HL-60 (cell line): ENCODE results near the gene DUSP1.
A peak's percentile ranks its signal among the peaks of the same experiment; 100 is the strongest.

Source experiments
- DNase-seq, 2 experiments: peaks; one replicate each; pipeline ENCODE4 v3.0.0-alpha.2; 2010 to 2020; ENCODE audit warnings: low read depth in 1 of 2, low spot score in 1 of 2
- H3K27ac ChIP-seq: fragments of 250-450 bp; sonication (Bioruptor Pico); replicated peaks from 2 replicates; pipeline ENCODE4 v1.5.1; 2020; ENCODE audit warnings: mild to moderate bottlenecking, moderate library complexity
- H3K27me3 ChIP-seq: fragments of 250-450 bp; sonication (Bioruptor Pico); 2 replicates; pipeline ENCODE4 v1.5.1; 2021; ENCODE audit warnings: mild to moderate bottlenecking, moderate library complexity; ENCODE audit not compliant: insufficient read depth, poor library complexity, severe bottlenecking
- H3K4me3 ChIP-seq: replicated peaks from 2 replicates; pipeline ENCODE4 v1.5.1; 2011; ENCODE audit warnings: mild to moderate bottlenecking, control low read depth, low read length; ENCODE audit not compliant: insufficient read depth
- CTCF ChIP-seq: IDR thresholded peaks from one replicate; pipeline ENCODE4 v1.5.1; 2011; ENCODE audit warnings: low read length, control low read depth, inconsistent platforms; ENCODE audit not compliant: insufficient read depth
- GABPA ChIP-seq: IDR thresholded peaks from 2 replicates; pipeline ENCODE4 v1.6.1; 2012; ENCODE audit warnings: low read depth
- POLR2AphosphoS5 ChIP-seq: IDR thresholded peaks from 2 replicates; pipeline ENCODE4 v1.6.1; 2012; ENCODE audit warnings: low read depth
- REST ChIP-seq: IDR thresholded peaks from 2 replicates; pipeline ENCODE4 v1.6.1; 2012; ENCODE audit warnings: low read depth; ENCODE audit not compliant: insufficient replicate concordance
- SPI1 ChIP-seq: IDR thresholded peaks from 2 replicates; pipeline ENCODE4 v1.6.1; 2012; ENCODE audit warnings: low read depth, mild to moderate bottlenecking, borderline replicate concordance

The DUSP1 gene

DNA sequence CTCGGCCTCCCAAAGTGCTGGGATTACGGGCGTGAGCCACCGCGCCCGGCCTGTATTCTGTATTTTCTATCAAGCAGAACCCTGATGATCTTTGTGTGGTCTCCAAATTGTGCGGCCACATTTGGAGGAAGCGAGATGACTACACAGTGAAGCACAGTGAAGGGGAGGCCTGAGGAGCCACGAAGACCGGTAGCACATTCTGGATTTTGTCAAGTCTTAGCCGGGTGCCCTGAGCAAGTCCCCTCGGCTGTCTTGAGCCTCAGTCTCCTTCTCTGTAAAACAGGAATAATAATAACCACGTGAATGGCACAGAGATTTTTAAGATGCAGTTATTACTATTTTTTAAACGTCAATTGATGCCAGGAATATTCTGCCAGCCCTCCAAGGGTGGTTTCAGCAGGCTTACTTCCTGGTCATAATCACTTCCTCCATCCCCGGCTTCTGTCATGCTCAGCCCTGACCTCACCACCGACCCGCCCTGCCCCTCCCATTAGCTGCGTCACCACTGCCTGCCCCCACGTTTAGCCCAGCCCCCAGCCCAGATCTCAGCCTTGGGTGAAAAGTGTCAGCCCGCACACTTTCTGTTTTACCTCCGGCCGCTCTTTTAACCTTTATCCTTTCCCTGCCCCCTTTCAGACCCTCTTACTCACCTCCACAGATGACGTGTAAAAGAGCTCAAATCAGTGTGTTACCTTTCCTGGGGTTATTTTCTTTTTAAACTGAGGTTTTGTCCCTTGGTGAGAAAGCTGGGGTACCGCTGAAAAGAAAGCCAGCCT is 36.1 kb upstream of the DUSP1 start:
- peak in 1 of 2 experiments; percentile 77 for DNase-seq
- no peak overlapping the region for H3K4me3 ChIP-seq

GRCh38 chr5:172805736-172806255 is 34.8 kb upstream of the DUSP1 start:
- no peak for TF ChIP-seq REST
- TF ChIP-seq SPI1, result no peak
- no peak for TF ChIP-seq GABPA
- no peak for TF ChIP-seq POLR2AphosphoS5
- no peak for TF ChIP-seq CTCF
- Histone ChIP-seq H3K27ac (no peak overlapping the region), H3K4me3 (no peak overlapping the region), H3K27me3 (no peaks in the 10 kb centered on the region)
- no peak for DNase-seq

More for the DNA sequence above, 36.1 kb upstream of the DUSP1 start:
- TF ChIP-seq CTCF (no peak), SPI1 (peak; percentile 54; the same call in 1 of the 2 replicates), GABPA (no peak)
- peak overlapping the region; percentile 37; the same call in 1 of the 2 replicates for H3K27ac ChIP-seq
- H3K27me3 ChIP-seq, result no peaks in the 10 kb centered on the region

DNA sequence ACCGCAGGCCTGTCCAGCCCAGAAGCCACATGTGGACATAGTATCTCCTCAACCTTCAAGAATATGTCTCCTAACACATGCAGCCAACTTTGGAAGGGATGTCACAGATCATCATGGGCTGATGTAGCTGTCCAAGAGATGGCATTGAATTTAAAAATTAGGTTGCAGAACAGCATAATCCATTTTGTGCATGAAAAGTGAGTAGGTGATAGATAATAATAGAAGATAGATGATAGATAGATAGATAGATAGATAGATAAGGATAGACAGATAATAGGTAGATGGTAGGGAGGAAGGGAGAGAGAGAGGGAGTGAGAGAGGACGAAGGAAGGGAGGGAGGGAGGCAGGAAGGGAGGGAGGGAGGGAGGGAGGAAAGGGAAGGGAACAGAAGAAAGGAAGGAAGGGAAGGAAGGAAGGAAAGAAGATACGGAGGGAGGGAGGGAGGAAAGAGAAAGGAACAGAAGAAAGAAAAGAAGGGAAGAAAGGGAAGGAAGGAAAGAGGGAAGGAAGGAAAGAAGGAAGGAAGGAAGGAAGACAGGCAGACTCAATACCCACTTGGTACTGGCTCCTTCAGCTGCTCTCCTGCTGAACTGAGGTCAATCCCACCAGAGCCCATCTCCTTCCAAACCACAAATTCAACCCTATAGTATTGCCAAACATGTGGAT is 34.2 kb upstream of the DUSP1 start:
- no peaks in the 10 kb centered on the region for H3K27me3 ChIP-seq
- DNase-seq, result no peak
- H3K27ac ChIP-seq, result no peak overlapping the region
- no peak for TF ChIP-seq REST
- TF ChIP-seq GABPA, result no peak
- no peak for TF ChIP-seq POLR2AphosphoS5
- no peak overlapping the region for H3K4me3 ChIP-seq

GRCh38 chr5:172802567-172803176 is 31.7 kb upstream of the DUSP1 start:
- no peak for DNase-seq
- no peak overlapping the region for H3K27ac ChIP-seq
- H3K27me3 ChIP-seq, result no peaks in the 10 kb centered on the region
- no peak for TF ChIP-seq SPI1
- no peak for TF ChIP-seq POLR2AphosphoS5
- no peak for TF ChIP-seq REST
- TF ChIP-seq CTCF, result no peak
- no peak overlapping the region for H3K4me3 ChIP-seq
